Occipital lobe (tissue), 2 donors: ENCODE results near the gene HERPUD1. TPM values are rescaled to one million over a fixed set of nuclear protein-coding genes. Genes with fewer than 3 reads are reported as not detected.

Experiments
- DNase-seq: peaks from one replicate; lab custom pipeline; 2025; lab: John Stamatoyannopoulos, UW
- total RNA-seq: library from RNA; depleted of rRNA; stranded (reverse); fragments of >200 nt; gene quantifications from one replicate; pipeline ENCODE4 v1.2.3, GENCODE V29; 2014

HERPUD1 gene
- total RNA-seq, 1 donor from 2014 or later = 49.8 TPM

- DNase-seq = no peak
Observed at GRCh38 chr16:56910654-56911539, 21.0 kb upstream of the HERPUD1 start.

DNA sequence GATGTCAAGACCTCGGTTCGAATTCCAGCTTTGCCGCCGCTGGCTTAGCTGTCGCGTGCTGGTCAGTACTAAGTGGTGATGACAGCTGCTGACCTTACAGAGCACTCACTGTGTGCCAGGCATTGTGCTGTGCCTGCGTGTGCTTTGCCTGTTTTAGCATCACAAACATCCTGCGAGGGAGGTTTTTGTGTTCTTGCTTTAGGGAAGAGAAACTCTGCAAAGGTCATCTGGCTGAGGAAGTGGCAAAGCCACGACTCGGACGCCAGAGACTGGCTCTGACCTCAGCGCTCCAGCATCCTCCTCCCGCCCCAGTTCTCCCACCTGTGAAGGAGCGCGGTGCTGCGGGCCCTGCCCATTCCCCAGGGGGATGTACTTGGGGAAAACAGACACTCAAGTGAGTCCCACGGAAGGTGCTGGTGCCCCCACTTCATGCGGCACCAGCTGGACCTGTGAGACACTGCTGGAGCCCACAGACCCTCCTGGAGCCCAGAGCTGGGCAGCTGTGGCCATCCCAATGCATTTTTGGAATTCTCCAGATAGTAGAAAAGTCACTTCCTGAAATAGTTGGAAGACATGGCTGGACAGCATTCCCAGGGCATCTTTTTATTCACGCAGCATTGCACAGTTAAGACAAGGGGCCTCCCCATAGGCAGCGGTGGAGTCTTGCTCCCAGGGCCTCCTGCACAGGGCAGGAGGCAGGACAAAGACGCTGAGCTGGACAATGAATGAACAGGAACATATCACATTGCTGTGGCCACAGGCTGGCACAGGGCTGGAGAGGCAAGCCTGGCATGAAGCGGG, 20.0 kb upstream of the HERPUD1 start:
- DNase-seq = peak; percentile 8

- DNase-seq = no peak
Observed at GRCh38 chr16:56912746-56913708, 18.9 kb upstream of the HERPUD1 start.

- no peak for DNase-seq
Observed at GRCh38 chr16:56914896-56915295, 17.0 kb upstream of the HERPUD1 start.

DNA sequence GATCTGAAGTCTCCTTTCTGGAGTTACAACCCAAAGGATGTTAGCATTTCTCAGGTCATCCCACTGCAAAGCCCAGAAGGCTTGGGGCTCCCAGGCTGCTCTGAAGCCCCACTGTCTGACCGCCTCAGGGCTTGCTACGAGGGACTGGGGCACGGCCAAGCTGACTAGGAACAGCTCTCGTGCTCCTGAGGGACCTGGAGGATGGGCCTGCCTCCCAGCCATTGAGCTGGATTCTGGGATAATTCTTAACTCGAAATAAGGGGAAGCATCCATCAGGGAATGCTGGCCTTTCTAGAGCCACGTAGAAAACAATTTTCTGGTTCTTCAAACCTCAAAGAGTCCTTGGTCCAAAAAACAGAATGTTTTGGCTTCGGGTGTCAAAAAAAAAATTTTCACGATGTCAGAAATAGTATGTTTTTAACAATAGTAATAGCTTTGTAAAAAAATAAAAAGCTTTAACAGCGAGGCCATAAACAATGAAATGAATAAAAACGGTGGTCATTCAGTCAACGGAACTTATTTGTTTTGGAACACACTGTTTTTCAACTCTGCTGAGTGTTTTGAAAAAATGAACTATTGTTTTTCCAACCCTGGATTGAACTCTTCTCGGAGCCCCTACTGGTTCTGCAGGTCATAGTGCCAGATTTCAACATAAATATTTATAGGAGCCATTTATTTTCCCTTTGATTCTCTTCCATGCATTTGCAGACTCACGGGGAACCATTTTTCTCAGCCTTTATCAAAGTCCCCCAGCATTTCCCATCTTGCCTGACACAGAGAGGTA, 16.4 kb upstream of the HERPUD1 start:
- no peak for DNase-seq

DNA sequence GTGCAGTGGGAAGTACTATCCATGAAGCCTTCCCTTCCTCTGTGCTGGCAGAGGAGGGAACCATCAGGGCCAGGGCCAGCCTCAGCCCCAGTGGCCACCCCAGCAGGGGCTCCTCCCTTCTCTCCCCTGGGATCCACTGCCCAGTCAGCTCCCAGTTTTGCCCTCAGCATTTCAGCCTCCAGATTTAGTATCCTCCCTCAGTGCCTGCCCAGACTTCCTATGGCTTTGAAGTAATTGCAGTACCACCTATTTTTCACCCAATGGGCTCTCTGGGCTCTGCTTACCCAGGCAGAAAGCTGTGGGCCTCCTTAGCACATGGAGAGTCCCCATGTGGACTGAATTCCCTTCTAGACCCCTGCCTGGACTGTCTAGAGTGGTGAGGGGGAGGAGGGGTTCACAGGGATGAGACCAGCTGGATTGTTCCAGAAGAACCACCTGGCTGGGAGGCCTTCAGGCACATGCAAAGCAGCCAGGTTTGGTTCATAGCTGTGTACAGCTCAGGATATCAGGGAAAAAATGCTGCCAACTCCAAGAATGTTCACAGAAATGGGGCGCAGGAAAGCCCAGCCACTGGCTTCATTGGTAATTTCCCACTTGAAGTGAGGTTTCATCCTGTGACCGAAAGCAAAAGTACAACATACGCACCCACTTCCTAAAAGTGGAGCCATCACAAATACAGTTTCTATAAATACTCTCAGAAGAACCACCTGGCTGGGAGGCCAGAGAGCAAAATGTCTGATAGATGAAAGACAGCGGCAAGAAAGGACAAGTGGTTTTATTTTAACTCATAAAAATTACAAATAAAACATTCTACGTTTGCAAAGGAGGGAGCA, 15.2 kb upstream of the HERPUD1 start:
- no peak for DNase-seq

DNA sequence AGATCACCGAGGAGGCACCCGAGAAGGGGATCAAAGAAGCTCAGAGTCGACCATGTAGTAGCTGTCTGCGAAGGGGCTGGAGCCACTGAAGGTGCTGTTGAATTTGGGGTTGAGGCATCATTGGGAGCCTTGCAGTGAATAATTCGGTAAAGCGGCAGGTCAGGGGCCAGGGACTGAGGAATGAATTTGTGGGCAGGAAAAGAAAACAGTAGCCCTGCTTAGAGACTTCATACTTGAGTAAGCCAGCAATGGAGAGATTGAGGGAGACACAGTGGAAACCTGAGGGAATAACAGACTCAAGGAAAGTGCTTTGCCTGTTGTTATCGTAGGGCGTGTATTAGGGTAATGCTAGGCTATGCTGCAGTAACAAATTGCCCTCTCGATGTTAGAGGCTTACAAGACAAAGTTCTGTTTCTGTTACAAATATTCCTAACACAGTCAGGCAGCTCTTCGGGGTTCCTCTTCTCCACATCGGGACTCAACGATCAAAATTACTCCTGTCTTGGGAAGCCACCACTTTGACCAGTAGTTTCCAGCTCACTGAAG, 13.4 kb upstream of the HERPUD1 start:
- DNase-seq = no peak

DNA sequence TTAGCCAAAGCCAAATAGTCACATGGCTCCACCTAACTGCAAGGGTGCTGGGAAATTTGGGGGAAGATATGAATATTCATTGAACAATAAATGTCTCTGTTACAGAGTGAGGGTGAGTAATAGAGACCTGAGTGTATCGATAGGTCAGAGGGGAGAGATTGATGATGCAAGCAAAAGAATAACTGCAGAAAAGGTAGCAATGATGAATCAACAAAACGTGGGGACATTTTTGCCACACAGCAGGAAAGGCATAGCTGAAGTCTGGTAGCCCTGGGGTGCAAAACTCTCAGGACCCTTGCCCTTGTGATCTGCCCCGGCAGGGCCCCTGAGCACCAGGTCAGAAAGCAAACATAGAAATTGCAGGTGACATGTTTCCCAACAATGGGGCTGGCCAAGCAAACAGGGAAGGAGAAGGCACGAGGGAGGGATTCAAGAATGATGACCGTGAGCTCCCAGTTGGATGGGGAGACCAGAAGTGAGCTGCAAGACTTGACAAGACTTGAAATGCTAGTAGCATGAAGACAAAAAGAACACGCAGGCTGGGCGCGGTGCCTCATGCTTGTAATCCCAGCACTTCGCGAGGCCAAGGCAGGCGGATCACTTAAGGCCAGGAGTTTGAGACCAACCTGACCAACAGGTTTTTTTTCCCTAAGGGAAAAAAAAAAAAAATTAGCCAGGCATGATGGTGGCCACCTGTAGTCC, 12.7 kb upstream of the HERPUD1 start:
- DNase-seq = no peak

DNA sequence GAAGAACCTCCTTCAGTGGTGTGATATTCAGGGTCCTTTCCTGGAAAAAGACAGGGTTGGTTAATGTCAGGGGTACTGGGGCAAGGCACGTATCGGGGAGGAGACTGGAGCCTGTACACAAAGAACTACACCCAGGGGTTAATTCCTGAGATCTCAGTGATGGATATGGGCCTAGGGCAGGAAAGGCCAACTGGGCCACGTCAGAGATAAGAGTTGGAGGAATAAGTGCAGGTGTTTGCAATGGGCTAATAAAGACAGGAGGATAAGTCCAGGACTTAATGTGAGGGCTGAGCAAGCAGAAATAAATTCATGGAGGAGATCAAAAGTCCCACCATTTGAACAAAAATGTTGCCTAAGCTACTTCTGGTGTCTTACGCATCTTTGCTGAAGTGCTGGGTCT, 10.4 kb upstream of the HERPUD1 start:
- DNase-seq = no peak

- no peak for DNase-seq
Observed at GRCh38 chr16:56923481-56924091, 8.4 kb upstream of the HERPUD1 start.

GRCh38 chr16:56927471-56927870, 4.5 kb upstream of the HERPUD1 start:
- DNase-seq = no peak

DNA sequence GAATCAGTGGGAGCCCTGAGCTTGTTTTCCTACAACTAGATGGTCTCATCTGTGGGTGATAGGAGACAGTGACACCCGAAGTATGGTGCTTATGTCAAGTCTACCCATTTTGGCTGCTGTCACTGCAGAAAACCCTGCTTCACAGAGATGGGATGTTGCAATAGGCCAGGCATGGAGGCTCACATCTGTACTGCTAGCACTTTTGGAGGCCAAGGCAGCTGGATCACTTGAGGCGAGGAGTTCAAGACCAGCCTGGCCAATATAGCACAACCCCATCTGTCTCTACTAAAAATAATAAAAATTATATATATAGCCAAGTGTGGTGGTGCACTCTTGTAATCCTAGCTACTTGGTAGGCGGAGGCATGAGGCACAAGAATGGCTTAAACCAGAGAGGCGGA, 2.3 kb upstream of the HERPUD1 start:
- DNase-seq = no peak

DNA sequence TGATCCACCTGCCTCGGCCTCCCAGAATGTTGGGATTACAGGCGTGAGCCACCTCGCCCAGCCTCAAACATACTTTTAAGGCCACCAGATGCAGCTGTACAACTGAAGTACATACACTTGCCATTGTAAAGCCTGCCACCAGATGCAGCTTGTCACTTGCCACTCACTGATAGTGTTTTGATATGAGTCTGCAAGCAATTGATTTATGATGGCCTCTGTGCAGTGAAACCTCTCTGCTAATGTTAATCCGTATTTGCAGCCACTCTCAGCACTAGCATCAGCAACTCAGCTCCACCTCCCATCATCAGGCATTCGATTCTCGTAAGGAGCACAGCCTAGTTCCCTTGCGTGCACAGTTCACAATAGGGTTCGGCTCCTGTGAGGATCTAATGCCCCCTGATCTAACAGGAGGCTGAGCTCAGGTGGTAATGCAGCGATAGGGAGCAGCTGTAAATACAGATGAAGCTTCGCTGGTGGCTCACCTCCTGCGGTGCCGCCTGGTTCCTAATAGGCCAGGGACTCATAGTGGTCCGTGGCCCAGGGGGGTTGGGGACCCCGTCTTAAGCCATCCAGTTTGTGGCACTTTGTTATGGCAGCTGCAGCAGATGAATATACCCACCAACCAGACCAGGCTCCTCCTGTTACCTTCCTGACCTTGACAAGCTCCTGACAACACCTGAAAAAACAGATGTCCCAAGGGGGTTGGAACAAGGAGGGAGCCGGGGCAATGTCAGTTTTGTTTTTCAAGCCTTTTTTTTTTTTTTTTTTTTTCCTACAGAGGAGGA, 1.3 kb upstream of the HERPUD1 start:
- no peak for DNase-seq

- DNase-seq = no peak
Observed at GRCh38 chr16:56931271-56931891, 561 bp upstream of the HERPUD1 start.

GRCh38 chr16:56932721-56933619, 1.0 kb downstream of the HERPUD1 start:
- DNase-seq = peak; percentile 74
